GM12873 (cell line): ENCODE results near the gene ZRANB1.

Experiments
- TF ChIP-seq, protein P1 (sequence below): IDR thresholded peaks from 2 replicates; pipeline ENCODE4 v1.5.1; 2012; ENCODE audit warnings: low read depth, mild to moderate bottlenecking, moderate library complexity, low read length, control low read depth; ENCODE audit not compliant: insufficient read depth; ENCODE audit errors: missing control alignments

Gene ZRANB1

DNA sequence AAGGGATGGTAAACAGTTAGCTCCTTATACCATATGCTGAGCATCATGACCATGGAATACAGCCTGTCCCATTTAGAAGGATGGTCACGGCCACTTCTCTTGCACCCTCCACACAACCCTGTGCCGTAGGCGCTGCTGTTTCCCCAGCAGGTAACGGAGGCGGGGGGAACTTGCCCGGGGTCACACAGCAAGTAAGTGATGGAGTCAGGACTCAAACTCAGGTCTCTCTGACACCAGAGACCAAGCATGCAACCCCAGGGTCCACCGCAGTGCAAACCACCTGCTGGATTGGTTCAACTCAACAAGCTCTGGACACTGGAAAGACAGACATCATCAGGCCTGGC is 71.6 kb downstream of the ZRANB1 start:
- TF ChIP-seq, protein P1, sequence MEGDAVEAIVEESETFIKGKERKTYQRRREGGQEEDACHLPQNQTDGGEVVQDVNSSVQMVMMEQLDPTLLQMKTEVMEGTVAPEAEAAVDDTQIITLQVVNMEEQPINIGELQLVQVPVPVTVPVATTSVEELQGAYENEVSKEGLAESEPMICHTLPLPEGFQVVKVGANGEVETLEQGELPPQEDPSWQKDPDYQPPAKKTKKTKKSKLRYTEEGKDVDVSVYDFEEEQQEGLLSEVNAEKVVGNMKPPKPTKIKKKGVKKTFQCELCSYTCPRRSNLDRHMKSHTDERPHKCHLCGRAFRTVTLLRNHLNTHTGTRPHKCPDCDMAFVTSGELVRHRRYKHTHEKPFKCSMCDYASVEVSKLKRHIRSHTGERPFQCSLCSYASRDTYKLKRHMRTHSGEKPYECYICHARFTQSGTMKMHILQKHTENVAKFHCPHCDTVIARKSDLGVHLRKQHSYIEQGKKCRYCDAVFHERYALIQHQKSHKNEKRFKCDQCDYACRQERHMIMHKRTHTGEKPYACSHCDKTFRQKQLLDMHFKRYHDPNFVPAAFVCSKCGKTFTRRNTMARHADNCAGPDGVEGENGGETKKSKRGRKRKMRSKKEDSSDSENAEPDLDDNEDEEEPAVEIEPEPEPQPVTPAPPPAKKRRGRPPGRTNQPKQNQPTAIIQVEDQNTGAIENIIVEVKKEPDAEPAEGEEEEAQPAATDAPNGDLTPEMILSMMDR = no peak

DNA sequence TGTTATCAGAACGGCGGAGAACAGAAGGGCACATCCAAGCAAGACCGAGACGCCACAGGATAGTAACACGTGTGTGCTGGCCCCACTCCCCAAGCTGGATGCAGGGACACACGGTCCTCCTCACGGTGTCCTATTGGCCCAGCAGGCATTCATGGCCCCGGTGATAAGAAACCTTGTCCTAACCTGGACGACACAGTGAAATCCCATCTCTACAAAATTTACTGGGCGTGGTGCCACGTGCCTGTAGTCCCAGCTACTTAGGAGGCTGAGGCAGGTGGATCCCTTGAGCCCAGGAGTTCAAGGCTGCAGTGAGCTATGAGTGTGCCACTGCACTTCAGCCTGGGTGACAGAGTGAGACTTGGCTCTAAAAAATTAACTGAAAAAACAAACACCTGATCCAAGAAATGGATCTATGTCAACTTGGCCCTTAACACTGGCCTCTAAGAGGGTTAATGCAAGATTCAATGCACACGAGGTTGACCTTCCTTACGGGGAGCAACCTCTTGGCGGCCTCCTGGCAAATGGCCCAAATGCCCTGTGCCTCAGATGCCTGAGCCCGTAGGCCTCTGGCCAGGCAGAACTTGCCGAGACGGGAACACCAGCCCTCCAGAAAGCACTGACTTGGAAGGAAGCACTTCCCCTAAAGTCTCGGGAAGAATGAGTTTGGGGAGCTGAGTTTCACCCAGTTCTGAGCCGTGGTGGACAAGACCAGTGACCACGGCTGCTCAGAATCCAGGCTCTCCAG is 72.3 kb downstream of the ZRANB1 start:
- TF ChIP-seq, protein P1 = no peak

DNA sequence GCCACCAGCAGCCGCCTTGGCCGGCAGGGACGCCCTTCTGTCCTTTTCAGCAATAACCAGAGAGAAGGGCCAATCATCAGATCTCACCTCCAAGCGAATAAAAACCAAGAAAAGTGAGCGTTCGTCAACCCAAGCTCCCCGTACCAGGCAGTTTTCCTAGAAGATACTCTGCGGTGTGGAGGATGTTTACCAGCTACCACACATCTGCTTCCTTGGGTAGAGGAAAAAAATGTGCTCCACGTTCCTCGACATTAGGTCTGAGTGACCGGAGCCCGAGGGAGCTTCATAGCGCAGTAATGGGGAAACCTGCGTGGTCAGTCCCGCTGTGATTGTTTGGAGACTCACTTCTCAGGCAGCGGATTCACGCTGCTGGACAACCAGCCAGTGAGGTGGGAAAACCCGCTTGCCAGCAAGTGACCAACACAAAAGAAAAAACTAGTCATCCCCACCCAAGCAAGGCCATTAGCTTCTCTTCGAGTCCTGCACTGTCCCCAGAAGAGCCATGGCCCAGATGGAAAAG is 73.0 kb downstream of the ZRANB1 start:
- TF ChIP-seq, protein P1 = no peak

DNA sequence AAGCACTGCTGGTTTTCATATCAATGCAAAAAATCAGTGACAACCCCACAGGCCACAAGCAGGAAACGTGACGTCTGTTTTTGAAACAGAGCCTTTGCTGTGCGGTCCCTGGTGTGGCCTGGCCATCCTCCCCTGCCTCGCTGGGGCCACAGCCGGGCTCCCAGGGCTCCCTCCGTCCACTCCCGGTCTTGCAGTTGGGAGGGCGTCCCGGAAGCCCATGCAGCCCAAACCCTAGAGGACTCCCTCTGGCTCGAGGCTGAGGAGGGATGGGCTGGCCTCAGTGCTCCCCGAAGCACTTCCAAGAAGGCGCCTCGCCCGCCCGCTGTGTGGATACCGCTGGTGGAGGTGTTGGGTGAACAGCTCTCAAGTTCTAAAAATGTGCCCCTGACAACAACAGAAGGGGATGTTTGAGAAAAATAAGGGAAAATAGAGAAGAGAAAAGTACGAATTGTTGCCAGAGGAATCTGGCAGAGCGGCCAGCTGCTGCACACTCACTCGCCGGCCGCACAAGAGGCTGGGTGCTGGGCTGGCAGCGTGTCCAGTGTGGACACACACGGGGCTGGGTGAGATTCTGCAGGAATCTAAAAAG is 73.5 kb downstream of the ZRANB1 start:
- TF ChIP-seq, protein P1 = no peak

DNA sequence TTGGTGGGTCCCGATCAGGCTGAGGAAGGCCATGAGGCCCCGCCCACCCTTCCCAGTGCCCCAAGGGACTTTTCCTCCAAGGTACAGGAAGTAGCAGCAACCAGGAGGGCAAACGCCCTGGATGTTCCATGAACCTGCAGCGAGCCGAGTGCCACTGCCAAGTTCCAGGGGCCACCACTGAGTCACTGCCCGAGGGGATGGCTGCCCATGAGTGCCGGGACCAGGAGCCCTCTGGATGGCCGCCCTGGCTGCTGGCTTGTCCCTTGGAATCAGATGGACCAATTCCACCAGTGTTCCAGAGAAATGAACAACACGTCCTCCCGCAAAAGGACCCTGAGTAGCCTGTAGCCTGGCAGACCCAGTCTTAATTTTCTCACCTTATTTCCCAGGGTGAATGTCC is 74.2 kb downstream of the ZRANB1 start:
- TF ChIP-seq, protein P1 = no peak

DNA sequence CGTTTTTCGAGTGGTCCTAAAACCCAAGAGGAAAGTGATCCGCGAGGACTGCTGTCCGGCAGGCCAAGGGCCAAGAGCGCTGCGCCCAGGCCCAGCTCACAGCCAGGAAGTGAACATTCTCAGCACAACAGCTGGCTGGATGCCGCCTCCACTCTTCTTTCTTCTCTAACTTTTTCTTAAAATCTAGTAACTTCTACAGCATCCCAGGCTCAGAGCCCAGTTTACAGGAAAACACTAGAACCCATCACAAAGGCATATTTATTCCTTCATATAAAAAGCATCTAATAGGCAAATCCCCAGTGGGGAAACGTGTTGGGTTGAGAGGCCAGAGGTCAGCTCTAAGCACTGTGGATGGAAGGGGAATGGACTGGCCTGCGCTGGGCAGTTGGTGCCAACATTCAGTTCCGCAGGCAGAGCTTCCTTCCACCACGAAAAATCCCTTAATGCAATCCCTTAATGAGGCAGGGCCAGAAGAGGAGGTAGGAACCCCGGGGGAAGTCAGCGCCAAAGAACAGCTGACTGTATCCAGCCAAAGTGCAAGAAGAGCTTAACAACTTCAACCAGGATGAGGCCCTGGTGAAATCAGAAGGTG is 74.8 kb downstream of the ZRANB1 start:
- TF ChIP-seq, protein P1 = no peak

DNA sequence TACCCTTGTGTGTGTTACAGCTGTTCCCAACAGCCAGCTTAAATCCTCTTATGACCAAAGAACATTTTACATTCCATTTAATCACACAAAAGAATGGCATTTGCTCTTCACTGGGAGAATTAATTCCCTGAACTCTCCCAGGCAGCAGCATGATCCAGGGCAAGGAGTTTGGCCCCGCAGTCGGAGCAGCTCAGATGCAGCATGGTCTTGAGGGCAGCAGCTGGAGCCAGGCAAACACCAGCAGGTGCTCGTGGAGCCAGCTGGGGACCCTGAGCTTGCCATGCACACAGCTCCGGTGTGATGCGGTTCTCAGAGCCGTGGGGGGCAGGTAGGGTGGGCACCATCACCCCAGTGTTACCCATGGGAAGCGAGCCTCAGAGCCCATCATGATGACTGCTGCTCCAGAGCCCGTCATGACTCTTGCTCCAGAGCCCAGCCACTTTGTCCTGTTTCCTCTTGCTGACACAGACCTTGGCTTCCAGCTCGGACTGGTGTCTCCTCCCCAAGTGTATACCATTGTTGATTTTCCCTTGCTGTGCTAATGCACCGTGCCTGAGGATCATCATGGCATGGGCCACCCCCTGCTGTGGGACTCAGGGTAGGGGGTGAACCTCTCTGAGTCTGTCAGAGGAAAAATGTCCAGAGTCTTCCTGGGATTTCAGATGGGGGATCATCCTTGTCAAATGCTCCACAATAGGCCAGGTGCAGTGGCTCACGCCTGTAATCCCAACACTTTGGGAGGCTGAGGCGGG is 75.8 kb downstream of the ZRANB1 start:
- TF ChIP-seq, protein P1 = no peak
